ENCODE results near the gene UBE2K.

GRCh38 chr4:39729557-39729956 is 31.6 kb downstream of the UBE2K start:
- TF ChIP-seq CTCF (IDR thresholded peaks at IDR 0.05 in 4 of 5, conservative IDR thresholded peaks at IDR 0.05 in 1 of 5): no peak
- TF ChIP-seq POLR2A (IDR thresholded peaks at IDR 0.05): no peak
